ENCODE data around the gene CLCN6.

The CLCN6 gene

GRCh38 chr1:11854519-11854918, 48.5 kb downstream of the CLCN6 start:
- H3K9ac ChIP-seq (ENCODE audit: low read depth, low read length), result no peak overlapping the region
- peaks cover 46% of the 10 kb centered on the region for H3K27me3 ChIP-seq (ENCODE audit: control insufficient read depth, insufficient read depth, low read length)
- H3K4me2 ChIP-seq (ENCODE audit: low read length), result no peak overlapping the region
- no peaks in the 10 kb centered on the region for H3K9me3 ChIP-seq (replicated peaks; ENCODE audit: low read length)
- no peaks in the 10 kb centered on the region for H3K4me1 ChIP-seq (ENCODE audit: control insufficient read depth, insufficient read depth, low read length)
- H3K36me3 ChIP-seq (ENCODE audit: insufficient read depth, low read length), result no peaks in the 10 kb centered on the region
- no peak overlapping the region for H3K4me3 ChIP-seq (ENCODE audit: low read length)

- no peaks in the 10 kb centered on the region for H3K9me3 ChIP-seq (replicated peaks; ENCODE audit: low read length)
- H3K27me3 ChIP-seq (ENCODE audit: control insufficient read depth, insufficient read depth, low read length), result peaks cover 52% of the 10 kb centered on the region
- H3K4me2 ChIP-seq (ENCODE audit: low read length), result no peak overlapping the region
- no peaks in the 10 kb centered on the region for H3K36me3 ChIP-seq (ENCODE audit: insufficient read depth, low read length)
- no peak overlapping the region for H3K4me3 ChIP-seq (ENCODE audit: low read length)
- no peaks in the 10 kb centered on the region for H3K4me1 ChIP-seq (ENCODE audit: control insufficient read depth, insufficient read depth, low read length)
- no peak overlapping the region for H3K9ac ChIP-seq (ENCODE audit: low read depth, low read length)
Measured at GRCh38 chr1:11855430-11855829, 49.4 kb downstream of the CLCN6 start.

GRCh38 chr1:11856698-11857097, 50.7 kb downstream of the CLCN6 start:
- no peak overlapping the region for H3K4me2 ChIP-seq (ENCODE audit: low read length)
- H3K9ac ChIP-seq (ENCODE audit: low read depth, low read length), result no peak overlapping the region
- no peaks in the 10 kb centered on the region for H3K9me3 ChIP-seq (replicated peaks; ENCODE audit: low read length)
- no peaks in the 10 kb centered on the region for H3K4me1 ChIP-seq (ENCODE audit: control insufficient read depth, insufficient read depth, low read length)
- peaks cover 65% of the 10 kb centered on the region for H3K27me3 ChIP-seq (ENCODE audit: control insufficient read depth, insufficient read depth, low read length)
- no peak overlapping the region for H3K4me3 ChIP-seq (ENCODE audit: low read length)
- H3K36me3 ChIP-seq (ENCODE audit: insufficient read depth, low read length), result no peaks in the 10 kb centered on the region

GRCh38 chr1:11857164-11857851, 51.3 kb downstream of the CLCN6 start:
- Histone ChIP-seq H3K9me3 (replicated peaks; ENCODE audit: low read length) (no peaks in the 10 kb centered on the region), H3K4me3 (ENCODE audit: low read length) (no peak overlapping the region), H3K4me2 (ENCODE audit: low read length) (no peak overlapping the region), H3K9ac (ENCODE audit: low read depth, low read length) (no peak overlapping the region), H3K4me1 (ENCODE audit: control insufficient read depth, insufficient read depth, low read length) (no peaks in the 10 kb centered on the region), H3K27me3 (ENCODE audit: control insufficient read depth, insufficient read depth, low read length) (peaks cover 69% of the 10 kb centered on the region), H3K36me3 (ENCODE audit: insufficient read depth, low read length) (no peaks in the 10 kb centered on the region)

- peaks cover 70% of the 10 kb centered on the region for H3K27me3 ChIP-seq (ENCODE audit: control insufficient read depth, insufficient read depth, low read length)
Measured at GRCh38 chr1:11858158-11858557, 52.2 kb downstream of the CLCN6 start.

GRCh38 chr1:11858613-11858967, 52.6 kb downstream of the CLCN6 start, which contains the start of gene NPPB:
NPPB (minus strand) TSS chr1:11858945; CDS start chr1:11858833, 112 bp downstream.
- Histone ChIP-seq H3K4me2 (ENCODE audit: low read length) (peak within 1 kb of the TSS; percentile 9), H3K27me3 (ENCODE audit: control insufficient read depth, insufficient read depth, low read length) (peaks cover 70% of the 10 kb centered on the region), H3K4me3 (ENCODE audit: low read length) (no peak within 1 kb of the TSS), H3K9me3 (replicated peaks; ENCODE audit: low read length) (no peaks in the 10 kb centered on the region), H3K4me1 (ENCODE audit: control insufficient read depth, insufficient read depth, low read length) (no peaks in the 10 kb centered on the region), H3K9ac (ENCODE audit: low read depth, low read length) (no peak within 1 kb of the TSS), H3K36me3 (ENCODE audit: insufficient read depth, low read length) (no peaks in the 10 kb centered on the region)

More at GRCh38 chr1:11858158-11858557, 52.2 kb downstream of the CLCN6 start:
- H3K4me3 ChIP-seq (ENCODE audit: low read length), result no peak overlapping the region
- no peaks in the 10 kb centered on the region for H3K4me1 ChIP-seq (ENCODE audit: control insufficient read depth, insufficient read depth, low read length)
- H3K36me3 ChIP-seq (ENCODE audit: insufficient read depth, low read length), result no peaks in the 10 kb centered on the region
- H3K9me3 ChIP-seq (replicated peaks; ENCODE audit: low read length), result no peaks in the 10 kb centered on the region
- no peak overlapping the region for H3K9ac ChIP-seq (ENCODE audit: low read depth, low read length)
- H3K4me2 ChIP-seq (ENCODE audit: low read length), result no peak overlapping the region

GRCh38 chr1:11858968-11859871, 53.2 kb downstream of the CLCN6 start:
- Histone ChIP-seq H3K4me1 (ENCODE audit: control insufficient read depth, insufficient read depth, low read length) (no peaks in the 10 kb centered on the region), H3K4me2 (ENCODE audit: low read length) (peak overlapping the region; percentile 9), H3K4me3 (ENCODE audit: low read length) (no peak overlapping the region), H3K36me3 (ENCODE audit: insufficient read depth, low read length) (no peaks in the 10 kb centered on the region), H3K9me3 (replicated peaks; ENCODE audit: low read length) (no peaks in the 10 kb centered on the region), H3K27me3 (ENCODE audit: control insufficient read depth, insufficient read depth, low read length) (peaks cover 70% of the 10 kb centered on the region), H3K9ac (ENCODE audit: low read depth, low read length) (no peak overlapping the region)

GRCh38 chr1:11860083-11860482, 54.1 kb downstream of the CLCN6 start:
- Histone ChIP-seq H3K4me2 (ENCODE audit: low read length) (no peak overlapping the region), H3K27me3 (ENCODE audit: control insufficient read depth, insufficient read depth, low read length) (peaks cover 69% of the 10 kb centered on the region), H3K9ac (ENCODE audit: low read depth, low read length) (no peak overlapping the region), H3K36me3 (ENCODE audit: insufficient read depth, low read length) (no peaks in the 10 kb centered on the region), H3K9me3 (replicated peaks; ENCODE audit: low read length) (no peaks in the 10 kb centered on the region), H3K4me3 (ENCODE audit: low read length) (no peak overlapping the region), H3K4me1 (ENCODE audit: control insufficient read depth, insufficient read depth, low read length) (no peaks in the 10 kb centered on the region)

GRCh38 chr1:11860587-11860986, 54.6 kb downstream of the CLCN6 start:
- Histone ChIP-seq H3K27me3 (ENCODE audit: control insufficient read depth, insufficient read depth, low read length) (peaks cover 72% of the 10 kb centered on the region), H3K9ac (ENCODE audit: low read depth, low read length) (no peak overlapping the region), H3K36me3 (ENCODE audit: insufficient read depth, low read length) (no peaks in the 10 kb centered on the region), H3K4me2 (ENCODE audit: low read length) (no peak overlapping the region), H3K4me1 (ENCODE audit: control insufficient read depth, insufficient read depth, low read length) (no peaks in the 10 kb centered on the region), H3K4me3 (ENCODE audit: low read length) (no peak overlapping the region), H3K9me3 (replicated peaks; ENCODE audit: low read length) (no peaks in the 10 kb centered on the region)

- no peaks in the 10 kb centered on the region for H3K9me3 ChIP-seq (replicated peaks; ENCODE audit: low read length)
- no peak overlapping the region for H3K9ac ChIP-seq (ENCODE audit: low read depth, low read length)
- no peak overlapping the region for H3K4me2 ChIP-seq (ENCODE audit: low read length)
- no peaks in the 10 kb centered on the region for H3K4me1 ChIP-seq (ENCODE audit: control insufficient read depth, insufficient read depth, low read length)
- peaks cover 65% of the 10 kb centered on the region for H3K27me3 ChIP-seq (ENCODE audit: control insufficient read depth, insufficient read depth, low read length)
- H3K36me3 ChIP-seq (ENCODE audit: insufficient read depth, low read length), result no peaks in the 10 kb centered on the region
- no peak overlapping the region for H3K4me3 ChIP-seq (ENCODE audit: low read length)
Measured at GRCh38 chr1:11862890-11863289, 56.9 kb downstream of the CLCN6 start.

GRCh38 chr1:11868331-11868980, 62.5 kb downstream of the CLCN6 start:
- H3K4me3 ChIP-seq (ENCODE audit: low read length), result no peak overlapping the region
- H3K36me3 ChIP-seq (ENCODE audit: insufficient read depth, low read length), result no peaks in the 10 kb centered on the region
- H3K4me2 ChIP-seq (ENCODE audit: low read length), result no peak overlapping the region
- H3K9ac ChIP-seq (ENCODE audit: low read depth, low read length), result no peak overlapping the region
- H3K4me1 ChIP-seq (ENCODE audit: control insufficient read depth, insufficient read depth, low read length), result no peaks in the 10 kb centered on the region
- H3K27me3 ChIP-seq (ENCODE audit: control insufficient read depth, insufficient read depth, low read length), result peaks cover 42% of the 10 kb centered on the region
- H3K9me3 ChIP-seq (replicated peaks; ENCODE audit: low read length), result no peaks in the 10 kb centered on the region

Measured in skeletal muscle satellite cell (primary cell).